Trophoblast cell (in vitro differentiated cells and primary cell): ENCODE measurements around the gene POR.

Source experiments
- DNase-seq, 2 donors: peaks; one replicate each; pipeline ENCODE4 v3.0.0-alpha.2; 2016
- H2AFZ ChIP-seq: 2 replicates; pipeline ENCODE4 v1.6.1; 2013; ENCODE audit warnings: low read length, moderate library complexity, mild to moderate bottlenecking; ENCODE audit not compliant: insufficient read depth, poor library complexity
- H2AK5ac ChIP-seq: 2 replicates; pipeline ENCODE4 v1.6.1; 2013; ENCODE audit warnings: mild to moderate bottlenecking, low read length
- H2BK120ac ChIP-seq: 2 replicates; pipeline ENCODE4 v1.6.1; 2013; ENCODE audit warnings: low read length, mild to moderate bottlenecking, moderate library complexity; ENCODE audit not compliant: insufficient read depth, poor library complexity
- H2BK12ac ChIP-seq: 2 replicates; pipeline ENCODE4 v1.6.1; 2013; ENCODE audit warnings: mild to moderate bottlenecking, low read length, moderate library complexity
- H2BK5ac ChIP-seq: 2 replicates; pipeline ENCODE4 v1.6.1; 2013; ENCODE audit warnings: low read length, low read depth, moderate library complexity, mild to moderate bottlenecking; ENCODE audit not compliant: poor library complexity
- H3K14ac ChIP-seq: 2 replicates; pipeline ENCODE4 v1.6.1; 2013; ENCODE audit warnings: mild to moderate bottlenecking, low read length
- H3K18ac ChIP-seq: 2 replicates; pipeline ENCODE4 v1.6.1; 2013; ENCODE audit warnings: mild to moderate bottlenecking, low read length
- H3K23ac ChIP-seq: 2 replicates; pipeline ENCODE4 v1.6.1; 2013; ENCODE audit warnings: low read length
- H3K27ac ChIP-seq: 2 replicates; pipeline ENCODE4 v1.5.1; 2013; ENCODE audit warnings: low read depth, mild to moderate bottlenecking, inconsistent platforms, low read length, moderate library complexity
- H3K27me3 ChIP-seq: 2 replicates; pipeline ENCODE4 v1.6.1; 2013; ENCODE audit warnings: inconsistent platforms, mild to moderate bottlenecking, low read length, moderate library complexity; ENCODE audit not compliant: insufficient read depth
- H3K36me3 ChIP-seq, 2 experiments: 1 replicate in 1 of 2; 2 replicates in 1 of 2; pipeline ENCODE4 v1.6.1; 2013; ENCODE audit warnings: low read length in 2 of 2, mild to moderate bottlenecking in 2 of 2, moderate library complexity in 1 of 2; ENCODE audit not compliant: insufficient read depth in 2 of 2, control insufficient read depth in 1 of 2
- H3K4ac ChIP-seq: 2 replicates; pipeline ENCODE4 v1.6.1; 2013; ENCODE audit warnings: low read depth, mild to moderate bottlenecking, low read length, moderate library complexity
- H3K4me1 ChIP-seq, 2 experiments: 1 replicate in 1 of 2; 2 replicates in 1 of 2; pipeline ENCODE4 v1.6.1; 2013; ENCODE audit warnings: low read length in 2 of 2, mild to moderate bottlenecking in 2 of 2, moderate library complexity in 1 of 2; ENCODE audit not compliant: insufficient read depth in 2 of 2, control insufficient read depth in 1 of 2
- H3K4me2 ChIP-seq: 2 replicates; pipeline ENCODE4 v1.6.1; 2013; ENCODE audit warnings: inconsistent platforms, mild to moderate bottlenecking, low read length, moderate library complexity
- H3K4me3 ChIP-seq: 2 replicates; pipeline ENCODE4 v1.5.1; 2013; ENCODE audit warnings: mild to moderate bottlenecking, low read depth, low read length, inconsistent platforms
- H3K79me1 ChIP-seq: one replicate; pipeline ENCODE4 v1.6.1; 2013; ENCODE audit warnings: low read length
- H3K79me2 ChIP-seq: 2 replicates; pipeline ENCODE4 v1.6.1; 2013; ENCODE audit warnings: low read length, mild to moderate bottlenecking; ENCODE audit not compliant: control insufficient read depth, insufficient read depth, poor library complexity
- H3K9ac ChIP-seq: 2 replicates; pipeline ENCODE4 v1.6.1; 2013; ENCODE audit warnings: mild to moderate bottlenecking, low read length
- H3K9me3 ChIP-seq: 2 replicates; pipeline ENCODE4 v1.6.1; 2013; ENCODE audit warnings: low read depth, mild to moderate bottlenecking, control low read depth, inconsistent platforms, low read length; ENCODE audit not compliant: insufficient read depth
- H4K12ac ChIP-seq: 2 replicates; pipeline ENCODE4 v1.6.1; 2013; ENCODE audit warnings: low read depth, mild to moderate bottlenecking, low read length, moderate library complexity
- H4K8ac ChIP-seq: 2 replicates; pipeline ENCODE4 v1.6.1; 2013; ENCODE audit warnings: low read depth, mild to moderate bottlenecking, low read length, moderate library complexity
- H4K91ac ChIP-seq: one replicate; pipeline ENCODE4 v1.6.1; 2013; ENCODE audit warnings: low read depth, mild to moderate bottlenecking, low read length, moderate library complexity
- WGBS: extraction: QIAGEN DNeasy Blood & Tissue Kit; methylation state at CpG from one replicate; pipeline ENCODE4 v1.1.7; 2013; ENCODE audit warnings: missing lambda C conversion rate; ENCODE audit not compliant: insufficient read length, insufficient coverage; ENCODE audit errors: extremely low coverage; 5-methylcytosine and 5-hydroxymethylcytosine counted together

POR gene

GRCh38 chr7:75998038-75998437, 83.1 kb downstream of the POR start:
- Histone ChIP-seq H3K18ac (no peak overlapping the region), H4K12ac (no peak overlapping the region), H3K14ac (no peak overlapping the region), H2BK12ac (no peak overlapping the region), H3K4me2 (no peak overlapping the region), H2BK5ac (no peak overlapping the region), H3K23ac (no peak overlapping the region), H3K4me1 (peaks cover 6 to 7% of the 10 kb centered on the region in 2 experiments), H3K9me3 (peaks cover 8% of the 10 kb centered on the region), H3K27me3 (no peaks in the 10 kb centered on the region), H2BK120ac (no peak overlapping the region), H3K9ac (no peak overlapping the region), H2AFZ (no peak overlapping the region), H3K27ac (no peak overlapping the region), H3K79me2 (peaks cover 3% of the 10 kb centered on the region), H3K4ac (no peak overlapping the region), H3K79me1 (peaks cover 10% of the 10 kb centered on the region), H4K8ac (no peak overlapping the region), H2AK5ac (no peak overlapping the region), H3K4me3 (no peak overlapping the region), H4K91ac (no peak overlapping the region), H3K36me3 (peaks cover 26 to 31% of the 10 kb centered on the region in 2 experiments)
- no peak for DNase-seq
- no CpG with 5 or more reads among the region's 1 CpG for WGBS

- WGBS: no CpG with 5 or more reads among the region's 11 CpGs
- no peak overlapping the region for H4K12ac ChIP-seq
- no peak for DNase-seq
These were observed 85.6 kb downstream of the POR start for GRCh38 chr7:76000566-76000965.

DNA sequence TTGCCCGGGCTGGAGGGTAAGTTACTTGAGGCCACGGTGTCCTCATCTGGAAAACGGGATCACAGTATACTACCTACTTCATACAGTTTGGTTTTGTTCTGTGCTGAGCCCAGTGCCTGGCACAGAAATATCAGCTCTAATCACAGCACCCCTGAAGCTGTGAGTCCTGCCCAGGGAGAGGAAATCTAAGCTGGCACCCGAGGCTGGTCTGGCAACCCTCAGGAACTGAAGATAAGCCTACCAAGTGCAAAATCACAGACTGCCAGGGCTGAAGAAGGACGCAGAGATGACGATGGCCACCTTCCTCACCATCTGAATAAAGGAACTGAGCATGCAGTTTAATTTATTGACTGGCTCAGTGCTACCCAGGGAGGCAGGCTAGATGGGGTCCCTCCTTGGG, 87.2 kb downstream of the POR start:
- no peak overlapping the region for H2BK12ac ChIP-seq
- H3K36me3 ChIP-seq: peaks cover 32 to 34% of the 10 kb centered on the region in 2 experiments
- no peak overlapping the region for H4K8ac ChIP-seq
- no peak overlapping the region for H3K4me3 ChIP-seq
- no peak overlapping the region for H3K4me2 ChIP-seq
- H3K79me2 ChIP-seq: peaks cover 1% of the 10 kb centered on the region
- H2BK120ac ChIP-seq: no peak overlapping the region
- H3K9ac ChIP-seq: no peak overlapping the region
- H3K14ac ChIP-seq: no peak overlapping the region
- H3K23ac ChIP-seq: no peak overlapping the region
- no peak for DNase-seq
- no peak overlapping the region for H4K12ac ChIP-seq
- H3K9me3 ChIP-seq: peaks cover 5% of the 10 kb centered on the region
- no peaks in the 10 kb centered on the region for H3K27me3 ChIP-seq
- no peak overlapping the region for H3K4ac ChIP-seq
- no peaks in the 10 kb centered on the region for H3K4me1 ChIP-seq
- no peak overlapping the region for H4K91ac ChIP-seq
- no peaks in the 10 kb centered on the region for H3K79me1 ChIP-seq
- no peak overlapping the region for H2AFZ ChIP-seq
- no CpG with 5 or more reads among the region's 6 CpGs for WGBS
- H2AK5ac ChIP-seq: no peak overlapping the region
- H3K27ac ChIP-seq: no peak overlapping the region
- no peak overlapping the region for H2BK5ac ChIP-seq
- H3K18ac ChIP-seq: no peak overlapping the region

More at GRCh38 chr7:76000566-76000965, 85.6 kb downstream of the POR start:
- no peaks in the 10 kb centered on the region for H3K27me3 ChIP-seq
- H2BK12ac ChIP-seq: no peak overlapping the region
- no peak overlapping the region for H2AK5ac ChIP-seq
- H3K79me2 ChIP-seq: peaks cover 1% of the 10 kb centered on the region
- peaks cover 8% of the 10 kb centered on the region for H3K9me3 ChIP-seq
- no peak overlapping the region for H3K23ac ChIP-seq
- no peaks in the 10 kb centered on the region for H3K4me1 ChIP-seq
- no peak overlapping the region for H3K14ac ChIP-seq
- no peak overlapping the region for H2BK5ac ChIP-seq
- no peak overlapping the region for H4K91ac ChIP-seq
- no peak overlapping the region for H2AFZ ChIP-seq
- H3K9ac ChIP-seq: no peak overlapping the region
- no peak overlapping the region for H3K4me2 ChIP-seq
- H3K27ac ChIP-seq: no peak overlapping the region
- H3K36me3 ChIP-seq: peaks cover 38 to 43% of the 10 kb centered on the region in 2 experiments
- H3K4ac ChIP-seq: no peak overlapping the region
- H4K8ac ChIP-seq: no peak overlapping the region
- H3K79me1 ChIP-seq: no peaks in the 10 kb centered on the region
- no peak overlapping the region for H3K18ac ChIP-seq
- H2BK120ac ChIP-seq: no peak overlapping the region
- no peak overlapping the region for H3K4me3 ChIP-seq

GRCh38 chr7:76002822-76003221, 87.9 kb downstream of the POR start:
- no CpG with 5 or more reads among the region's 3 CpGs for WGBS

More at GRCh38 chr7:76002822-76003221, 87.9 kb downstream of the POR start:
- no peak overlapping the region for H2BK120ac ChIP-seq
- no peak overlapping the region for H2AK5ac ChIP-seq
- no peak overlapping the region for H3K18ac ChIP-seq
- no peak overlapping the region for H2AFZ ChIP-seq
- H3K36me3 ChIP-seq: peaks cover 32 to 34% of the 10 kb centered on the region in 2 experiments
- H3K79me1 ChIP-seq: no peaks in the 10 kb centered on the region
- H2BK5ac ChIP-seq: no peak overlapping the region
- H3K27me3 ChIP-seq: no peaks in the 10 kb centered on the region
- DNase-seq: no peak
- H3K9me3 ChIP-seq: peaks cover 5% of the 10 kb centered on the region
- no peak overlapping the region for H3K9ac ChIP-seq
- no peak overlapping the region for H3K4ac ChIP-seq
- no peak overlapping the region for H2BK12ac ChIP-seq
- no peak overlapping the region for H3K4me2 ChIP-seq
- no peak overlapping the region for H4K8ac ChIP-seq
- peaks cover 1% of the 10 kb centered on the region for H3K79me2 ChIP-seq
- no peak overlapping the region for H3K4me3 ChIP-seq
- H4K91ac ChIP-seq: no peak overlapping the region
- H3K4me1 ChIP-seq: no peaks in the 10 kb centered on the region
- no peak overlapping the region for H3K23ac ChIP-seq
- no peak overlapping the region for H3K14ac ChIP-seq
- no peak overlapping the region for H3K27ac ChIP-seq
- H4K12ac ChIP-seq: no peak overlapping the region
